Measurements from ENCODE around the gene STAB2.

STAB2 gene

GRCh38 chr12:103547376-103547775 is 39.7 kb upstream of the STAB2 start:
- no peak for DNase-seq (ENCODE audit: low spot score)
- POLR2A ChIA-PET (ENCODE audit: low non-redundant PET): no interaction called here
- H3K27ac ChIP-seq: no peak overlapping the region
- CTCF ChIA-PET: interaction anchor here (1.4 to 3.8 kb wide), 3 partner anchors 146 to 664 kb away, joined by 7 to 16 read pairs (median 13); no protein-coding TSS in a partner anchor
- TF ChIP-seq CTCF (conservative IDR thresholded peaks at IDR 0.05; ENCODE audit: low read depth): no peak

GRCh38 chr12:103547929-103548328 is 39.1 kb upstream of the STAB2 start:
- ChIA-PET POLR2A (ENCODE audit: low non-redundant PET) (no interaction called here), CTCF (interaction anchor here (0.7 to 3.8 kb wide), 8 partner anchors 40 to 1617 kb away, joined by 3 to 16 read pairs (median 8); partner anchors contain the start of gene C12orf42)
- no peak for DNase-seq (ENCODE audit: low spot score)
- no peak for TF ChIP-seq CTCF (conservative IDR thresholded peaks at IDR 0.05; ENCODE audit: low read depth)
- H3K27ac ChIP-seq: no peak overlapping the region

GRCh38 chr12:103548622-103549601 is 38.2 kb upstream of the STAB2 start:
- no peak overlapping the region for H3K27ac ChIP-seq
- TF ChIP-seq CTCF (conservative IDR thresholded peaks at IDR 0.05; ENCODE audit: low read depth): peak; percentile 80
- POLR2A ChIA-PET (ENCODE audit: low non-redundant PET): no interaction called here
- CTCF ChIA-PET: interaction anchor here (0.7 to 3.8 kb wide), 10 partner anchors 41 to 1618 kb away, joined by 3 to 16 read pairs (median 6); partner anchors contain the start of genes ASCL1 and C12orf42
- DNase-seq (ENCODE audit: low spot score): peak; percentile 73

GRCh38 chr12:103556890-103557627 is 30.0 kb upstream of the STAB2 start:
- no peak for DNase-seq (ENCODE audit: low spot score)
- CTCF ChIA-PET: no interaction called here

GRCh38 chr12:103557628-103558010 is 29.5 kb upstream of the STAB2 start:
- CTCF ChIA-PET: no interaction called here

More at GRCh38 chr12:103556890-103557627, 30.0 kb upstream of the STAB2 start:
- POLR2A ChIA-PET (ENCODE audit: low non-redundant PET): no interaction called here
- no peak overlapping the region for H3K27ac ChIP-seq
- TF ChIP-seq CTCF (conservative IDR thresholded peaks at IDR 0.05; ENCODE audit: low read depth): no peak

More at GRCh38 chr12:103557628-103558010, 29.5 kb upstream of the STAB2 start:
- H3K27ac ChIP-seq: no peak overlapping the region
- POLR2A ChIA-PET (ENCODE audit: low non-redundant PET): no interaction called here
- DNase-seq (ENCODE audit: low spot score): no peak
- no peak for TF ChIP-seq CTCF (conservative IDR thresholded peaks at IDR 0.05; ENCODE audit: low read depth)

Measured in RWPE1 (cell line).